HG03469 (cell line): ENCODE results near the gene ZNF384.

Source experiments
- ATAC-seq: cut with Tn5 transposase; IDR thresholded peaks from one replicate; pipeline ENCODE4 v1.9.1; 2021; ENCODE audit warnings: mild to moderate bottlenecking, moderate library complexity, moderate number of reproducible peaks; ENCODE audit not compliant: unreplicated experiment

Gene ZNF384

DNA sequence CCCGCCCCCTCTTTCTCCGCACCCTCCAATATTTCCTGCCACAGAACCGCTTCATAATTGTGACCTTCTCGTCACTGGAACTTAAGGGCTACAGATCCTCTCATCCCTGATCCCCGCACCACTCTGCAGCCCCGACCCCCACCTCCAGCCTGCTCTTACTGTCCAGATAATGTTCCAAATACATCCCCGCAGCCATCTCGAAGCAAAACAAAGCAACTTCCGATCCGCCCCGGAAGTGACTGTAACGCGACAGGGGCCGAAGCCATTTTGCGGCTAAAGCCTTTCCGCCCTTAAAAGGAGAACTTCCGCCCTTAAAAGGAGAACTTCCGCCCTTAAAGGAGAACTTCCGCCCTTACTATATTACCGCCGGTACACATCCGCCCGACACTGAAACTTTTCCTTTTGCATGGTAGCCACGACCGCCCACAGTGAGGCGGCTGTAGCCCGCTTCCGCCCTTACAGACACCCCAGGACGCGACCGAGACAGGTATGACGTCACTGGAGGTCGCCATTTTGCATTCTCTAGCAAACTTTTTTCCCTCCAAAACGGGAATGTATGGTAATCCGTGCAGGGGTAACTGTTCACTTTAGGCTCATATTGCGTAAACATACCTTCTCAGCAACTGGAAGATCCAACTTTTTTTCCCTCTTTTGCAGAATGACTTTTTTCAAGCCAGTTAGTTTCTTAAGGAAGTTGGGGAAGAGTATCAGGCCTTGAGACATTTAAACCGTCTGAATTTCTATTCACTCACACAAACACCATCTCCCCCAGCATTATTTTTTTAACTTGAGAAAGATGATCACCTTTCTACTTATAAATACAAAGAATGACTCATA lies 26.1 kb downstream of the ZNF384 start, which contains the start of gene ING4:
ING4 (minus strand) TSS at position 214 of the 837 bp plus-strand sequence; CDS start at position 196, 18 bp downstream.
- ATAC-seq, result peak; percentile 73

DNA sequence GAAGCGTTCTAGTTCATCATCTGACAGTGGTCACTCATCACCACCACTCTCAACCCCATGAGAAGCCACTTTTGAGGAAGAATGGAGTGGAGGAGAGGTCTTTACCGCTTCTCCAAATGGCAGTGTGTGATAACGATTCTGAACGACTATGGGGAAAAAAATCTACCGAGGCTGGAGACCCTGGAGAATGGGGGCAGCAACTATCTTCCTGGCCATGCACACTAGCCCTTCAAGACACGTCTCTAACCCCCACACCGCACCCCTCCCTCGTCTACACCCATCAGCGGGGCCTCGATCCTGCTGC lies 26.6 kb downstream of the ZNF384 start:
- no peak for ATAC-seq

DNA sequence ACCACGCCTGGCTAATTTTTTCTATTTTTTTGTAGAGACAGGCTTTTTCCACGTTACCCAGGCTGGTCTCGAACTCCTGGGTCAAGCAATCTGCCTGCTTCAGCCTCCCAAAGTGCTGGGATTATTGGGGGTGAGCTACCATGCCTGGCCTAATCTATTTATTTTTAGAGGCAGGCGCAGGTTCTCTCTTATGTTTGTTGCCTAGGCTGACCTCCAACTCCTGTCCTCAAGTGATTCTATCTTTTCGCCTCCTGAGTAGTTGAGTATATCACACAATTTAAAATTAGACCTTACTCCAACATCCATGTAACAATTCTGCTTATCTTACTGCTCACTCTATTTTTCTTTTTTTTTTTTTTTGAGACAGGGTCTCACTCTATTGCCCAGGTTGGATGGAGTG lies 35.2 kb downstream of the ZNF384 start:
- ATAC-seq, result no peak

DNA sequence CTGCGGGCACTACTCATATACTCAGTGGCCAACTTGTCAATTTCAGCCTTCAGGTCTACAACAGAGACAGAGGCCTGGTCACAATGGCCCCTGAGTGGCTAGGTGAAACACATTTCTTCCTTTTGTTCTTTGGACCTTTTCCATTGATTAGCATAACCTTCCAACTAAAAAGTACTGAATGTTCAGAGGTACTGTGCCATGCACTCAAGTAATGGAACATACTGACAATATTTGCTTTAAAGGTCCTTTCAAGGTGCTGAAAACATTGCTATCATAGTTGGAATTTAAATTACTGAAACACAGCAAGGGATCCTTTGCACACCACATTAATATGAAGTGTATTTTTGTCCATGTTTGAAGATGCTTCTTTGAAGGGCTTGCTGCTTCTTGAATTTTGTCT lies 35.8 kb downstream of the ZNF384 start:
- no peak for ATAC-seq

DNA sequence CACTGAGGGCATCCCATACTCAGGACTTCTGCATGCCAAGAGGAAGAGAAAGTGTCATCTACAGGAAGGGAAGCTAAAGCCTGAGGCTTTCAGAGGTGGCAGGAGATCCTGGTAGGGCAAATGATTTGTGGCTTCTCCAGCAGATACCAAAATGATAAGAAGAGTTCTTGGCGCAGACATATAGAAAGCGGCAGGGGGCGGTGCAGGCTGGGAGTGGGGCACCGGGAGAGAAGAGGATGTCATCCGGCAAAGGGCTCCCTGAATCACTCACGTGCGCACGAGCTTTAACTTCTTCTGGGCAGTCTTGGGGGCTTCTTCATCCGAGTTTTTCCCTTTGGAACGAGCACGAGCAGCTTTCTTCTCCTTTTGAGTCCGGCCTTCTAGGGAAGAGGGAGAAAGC lies 36.8 kb downstream of the ZNF384 start:
- no peak for ATAC-seq

DNA sequence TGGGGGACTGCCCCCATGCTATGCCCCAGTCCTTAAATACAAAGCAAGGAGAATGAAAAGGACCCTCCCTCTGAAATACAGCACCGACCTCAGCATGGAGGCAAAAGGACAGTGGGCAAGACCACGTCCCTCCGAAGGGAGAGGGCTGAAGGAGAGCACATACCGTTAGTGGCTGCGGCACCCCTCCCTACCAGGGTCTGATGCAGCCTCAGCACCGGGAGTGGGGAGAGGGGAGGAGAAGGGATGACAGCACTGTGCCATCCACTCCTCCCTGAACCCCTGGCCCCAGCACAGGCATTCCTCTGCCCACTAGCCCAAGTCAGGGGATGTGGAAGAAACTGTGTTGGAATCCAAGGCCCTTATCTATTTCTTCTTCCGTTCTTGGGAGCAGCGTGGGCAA lies 38.3 kb downstream of the ZNF384 start:
- ATAC-seq, result no peak

DNA sequence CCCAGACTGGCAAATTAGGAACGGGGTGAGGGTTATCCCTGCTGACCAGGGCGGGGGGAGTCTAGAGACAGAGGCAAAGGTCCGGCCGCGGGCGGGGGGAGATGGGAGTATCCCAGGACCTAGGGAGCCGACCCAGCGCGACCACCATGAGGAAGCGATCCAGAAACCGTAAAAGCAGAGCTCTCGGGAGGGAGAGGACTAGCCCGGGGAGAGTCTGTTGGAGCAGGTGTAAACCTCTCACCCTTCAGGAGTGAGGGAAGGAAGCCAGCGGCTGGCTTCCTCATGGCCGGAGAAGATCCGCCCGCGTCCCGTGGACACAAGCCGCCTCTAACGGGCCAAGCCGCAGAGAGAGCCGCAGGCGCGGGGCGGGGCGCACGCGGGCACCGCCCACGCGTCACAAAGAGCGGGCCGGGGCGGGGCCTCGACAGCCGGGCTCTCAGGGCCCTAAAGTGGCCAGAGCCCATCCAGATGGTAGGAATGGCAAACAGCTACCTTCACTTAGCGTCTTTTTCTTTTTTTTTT lies 42.0 kb downstream of the ZNF384 start, which contains the start of gene ACRBP:
ACRBP (minus strand) TSS at position 350 of the 522 bp plus-strand sequence; CDS start at position 284, 66 bp downstream.
- no peak for ATAC-seq

DNA sequence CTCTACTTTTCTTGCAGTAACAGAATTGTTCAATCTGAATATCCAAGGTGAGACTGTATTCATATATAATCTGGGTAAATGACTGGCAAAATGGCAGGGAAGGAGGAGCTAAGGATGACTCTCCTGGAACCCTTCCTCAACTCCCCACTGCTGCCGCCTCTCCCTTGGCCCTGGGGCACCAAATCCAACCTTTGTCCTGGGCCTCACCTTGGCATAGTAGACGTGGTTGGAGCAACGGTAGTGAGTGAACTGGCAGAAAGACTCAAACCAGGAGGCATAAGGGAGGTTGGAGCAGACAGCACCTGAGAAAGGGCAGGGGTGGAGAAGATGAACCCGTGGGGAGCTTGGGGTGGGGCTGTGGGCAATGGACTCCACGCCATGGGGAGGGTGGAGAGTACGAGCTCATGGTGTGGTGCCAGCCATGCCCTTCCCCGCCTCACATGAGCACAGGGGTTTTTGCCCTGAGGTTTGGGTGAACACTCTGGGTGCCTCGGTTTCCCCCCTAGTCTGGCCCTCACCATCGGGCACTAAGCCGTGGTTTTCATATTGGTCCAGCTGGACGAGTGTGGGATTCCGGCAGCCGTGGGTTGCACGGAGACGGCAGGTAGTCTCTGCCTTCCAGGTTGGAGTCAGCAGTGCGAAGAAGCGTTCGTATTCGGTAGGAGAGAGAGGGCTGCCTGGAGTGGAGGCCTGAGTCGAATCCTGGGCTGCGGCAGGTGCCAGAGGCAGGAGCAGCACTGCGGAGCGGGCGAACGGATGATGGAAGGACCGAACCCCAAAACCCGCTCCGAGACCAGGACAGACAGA lies 42.7 kb downstream of the ZNF384 start:
- ATAC-seq, result no peak

DNA sequence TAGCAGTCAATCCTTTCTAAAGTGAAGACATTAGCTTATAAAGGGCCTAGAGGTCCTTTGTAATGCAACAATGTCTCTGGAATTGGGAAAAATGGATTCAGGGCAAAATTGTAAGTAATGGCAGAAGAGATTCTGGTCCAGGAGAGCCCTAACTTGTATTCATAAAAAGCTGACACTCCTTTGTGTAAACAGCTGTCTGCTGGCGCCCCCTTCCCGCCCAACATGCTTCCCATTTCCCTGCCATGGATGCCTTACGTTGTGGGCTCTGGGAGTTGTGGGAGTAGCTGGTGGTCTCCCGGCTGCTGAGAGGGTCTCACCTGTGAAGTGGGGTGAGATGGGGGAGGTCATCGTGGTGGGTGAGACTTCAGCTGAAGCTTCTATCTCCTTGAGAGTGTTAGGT lies 44.3 kb downstream of the ZNF384 start:
- ATAC-seq, result no peak

DNA sequence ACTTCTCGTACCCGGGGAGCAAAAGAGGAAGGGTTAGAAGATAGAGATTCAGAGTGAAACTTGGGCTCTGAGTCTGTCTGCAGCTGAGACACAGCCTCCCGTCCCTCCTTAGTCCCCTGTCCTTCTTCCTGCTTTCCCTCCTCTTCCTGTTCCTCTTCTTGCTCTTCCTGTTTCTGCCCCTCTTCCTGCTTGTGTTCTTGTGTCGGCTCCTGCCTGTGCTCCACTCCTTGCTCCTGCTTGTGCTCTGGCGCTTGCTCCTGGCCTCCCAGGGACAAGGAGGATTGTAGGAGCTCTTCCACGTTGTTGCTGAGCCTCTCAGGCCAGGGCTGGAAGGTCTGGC lies 44.9 kb downstream of the ZNF384 start:
- no peak for ATAC-seq

DNA sequence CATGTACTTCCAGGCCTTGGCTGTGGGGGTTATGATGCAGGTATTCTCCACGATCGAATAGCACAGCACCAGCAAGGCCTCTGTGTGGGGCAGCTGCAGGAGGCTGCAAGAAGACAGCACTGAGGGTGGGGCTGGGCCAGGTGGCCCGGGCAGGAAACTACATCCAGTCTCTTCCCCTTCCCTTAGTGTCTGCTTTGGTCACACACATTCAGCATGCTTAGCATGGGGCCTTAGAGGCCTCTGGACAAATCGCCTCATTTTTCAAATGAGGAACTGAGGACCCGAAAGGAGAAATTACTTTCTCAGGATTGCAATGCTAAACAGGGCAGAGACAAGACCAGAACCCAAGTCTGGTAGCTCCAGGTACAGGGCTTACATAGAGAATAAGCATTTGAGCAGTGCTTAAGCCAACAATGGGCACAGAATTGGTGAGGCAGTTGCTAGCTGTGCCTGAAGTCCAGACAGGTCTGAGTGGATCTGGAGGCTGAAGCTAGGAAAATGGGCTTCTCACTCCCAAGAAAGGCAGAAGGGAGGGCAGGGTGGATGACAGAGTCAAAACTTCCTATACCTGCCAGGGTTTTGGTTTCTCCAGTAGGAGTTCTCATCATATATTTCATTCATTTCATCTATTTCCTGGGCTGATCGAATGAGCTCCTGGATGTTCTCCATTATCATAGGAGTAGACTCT lies 45.5 kb downstream of the ZNF384 start:
- no peak for ATAC-seq

DNA sequence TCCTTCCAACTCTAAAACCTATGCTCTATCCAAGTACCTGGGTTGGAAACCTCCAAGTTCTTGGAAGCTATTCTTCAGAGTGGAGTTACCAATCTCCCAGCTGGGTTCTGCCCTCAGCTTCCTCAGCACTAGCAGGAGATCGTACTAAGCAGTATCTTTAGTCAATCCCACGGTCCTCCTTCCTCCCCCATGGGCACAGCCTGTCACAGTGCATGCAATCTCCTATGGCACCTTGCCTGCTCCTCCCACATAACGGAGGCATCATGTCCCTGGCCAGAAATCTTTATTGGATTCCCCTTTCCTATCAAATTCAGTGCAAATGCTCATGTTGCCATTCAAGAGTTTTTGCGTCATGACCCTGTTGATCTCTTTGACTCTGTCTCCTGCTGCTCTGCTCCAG lies 48.0 kb downstream of the ZNF384 start:
- ATAC-seq, result no peak

DNA sequence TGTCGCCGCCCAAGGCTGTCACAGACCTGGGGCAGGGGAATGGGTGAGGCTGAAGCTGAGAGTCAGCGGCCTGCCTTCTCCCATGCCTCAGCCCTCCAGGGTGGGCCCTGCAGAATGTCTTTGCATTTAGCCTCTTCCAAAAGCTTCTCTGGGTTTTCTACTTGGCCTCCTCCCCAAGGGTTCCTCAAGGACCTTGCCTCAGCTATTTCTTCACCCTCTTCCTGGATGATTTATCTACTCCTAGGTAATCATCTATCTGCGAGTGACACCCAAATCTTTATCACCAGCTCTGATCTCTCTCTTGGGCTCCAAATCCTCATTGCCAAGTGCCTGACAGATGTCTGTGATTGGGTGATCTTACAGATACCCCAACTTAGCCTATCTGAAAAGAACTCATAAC lies 48.7 kb downstream of the ZNF384 start:
- no peak for ATAC-seq

DNA sequence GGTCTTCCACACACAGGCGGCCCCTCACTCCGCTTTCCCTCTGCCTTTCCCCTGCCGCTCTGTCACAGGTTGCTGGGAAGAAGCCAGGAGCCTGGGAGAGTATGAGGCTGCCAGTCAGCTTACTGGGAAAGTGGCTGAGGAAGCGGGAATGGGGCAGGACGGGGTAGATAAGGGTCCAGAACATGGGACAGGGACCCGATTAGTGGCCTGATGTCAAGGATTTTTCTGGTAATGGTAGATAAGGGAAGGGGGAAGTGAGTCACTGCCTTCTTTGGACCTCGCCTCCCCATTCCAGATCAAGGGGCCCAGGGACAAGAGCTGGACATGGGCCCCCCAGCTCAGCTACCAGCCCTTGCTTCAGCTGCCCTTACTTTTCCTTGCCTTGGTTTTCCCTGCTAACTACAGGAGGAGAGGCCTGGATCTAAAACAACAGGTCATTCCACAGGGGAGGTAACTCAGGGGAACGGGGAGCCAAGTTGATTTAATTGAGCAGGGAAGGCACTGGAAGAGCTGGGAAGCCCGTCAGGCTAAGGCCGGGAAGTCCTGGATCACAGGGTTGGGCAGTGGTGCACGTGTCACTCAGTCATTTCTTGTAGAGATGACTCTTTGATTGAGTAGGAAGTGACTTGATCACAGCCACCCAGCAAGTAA lies 49.9 kb downstream of the ZNF384 start:
- no peak for ATAC-seq

DNA sequence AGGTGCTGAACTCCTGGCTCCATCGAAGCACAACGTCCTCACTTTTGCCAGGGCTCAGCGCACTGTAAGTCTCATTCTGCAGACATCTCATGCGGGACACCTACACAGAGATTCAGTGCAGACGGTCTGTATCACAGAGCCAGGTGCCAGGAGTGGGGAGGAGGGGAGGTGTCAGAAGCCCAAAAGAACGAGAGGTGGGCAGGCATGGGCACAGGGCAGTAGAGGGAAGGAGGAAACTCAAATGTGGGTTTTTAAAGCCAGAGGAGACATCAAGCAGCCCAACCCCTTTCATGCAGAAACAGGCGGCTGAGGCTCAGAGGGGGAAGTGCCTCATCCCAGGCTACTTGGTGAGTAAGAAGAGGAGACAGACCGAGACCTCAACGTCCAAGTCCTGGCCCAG lies 50.9 kb downstream of the ZNF384 start:
- ATAC-seq, result no peak

DNA sequence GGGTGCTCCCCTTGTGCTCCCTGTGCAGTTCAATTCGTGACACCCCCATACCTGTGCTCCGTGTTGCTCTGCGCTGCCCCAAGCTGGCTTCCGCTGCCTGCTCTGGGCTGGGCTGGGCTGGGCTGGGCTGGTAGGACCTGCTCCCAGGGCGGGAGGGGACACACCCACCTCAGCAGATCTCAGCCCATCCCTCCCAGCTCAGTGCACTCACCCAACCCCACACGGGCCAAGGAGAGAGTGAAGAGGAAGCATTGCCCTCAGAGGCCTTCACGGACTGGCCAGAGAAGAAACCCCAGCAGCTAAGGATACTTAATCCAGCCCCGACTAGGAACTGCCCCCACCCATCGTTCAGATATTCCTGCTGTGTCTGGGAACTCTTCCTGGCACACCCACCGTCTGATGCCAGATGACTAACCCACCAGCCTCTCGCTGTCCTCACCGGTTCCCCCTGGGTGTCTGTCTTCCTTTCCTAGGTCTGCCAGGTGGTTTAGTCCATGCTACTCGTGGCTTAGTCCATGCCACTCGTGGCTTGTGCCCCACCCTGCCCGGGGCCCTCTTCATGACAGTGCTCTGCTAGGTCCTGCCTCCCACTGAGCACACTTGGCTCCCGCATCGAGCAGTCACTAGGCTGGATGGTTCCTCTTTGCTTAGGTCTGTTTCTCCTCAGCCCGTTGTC lies 53.2 kb downstream of the ZNF384 start, which contains the start of gene LPAR5:
LPAR5 (minus strand) TSS at position 104 of the 676 bp plus-strand sequence. CDS start 14,711 bp downstream, outside the sequence.
- no peak for ATAC-seq

DNA sequence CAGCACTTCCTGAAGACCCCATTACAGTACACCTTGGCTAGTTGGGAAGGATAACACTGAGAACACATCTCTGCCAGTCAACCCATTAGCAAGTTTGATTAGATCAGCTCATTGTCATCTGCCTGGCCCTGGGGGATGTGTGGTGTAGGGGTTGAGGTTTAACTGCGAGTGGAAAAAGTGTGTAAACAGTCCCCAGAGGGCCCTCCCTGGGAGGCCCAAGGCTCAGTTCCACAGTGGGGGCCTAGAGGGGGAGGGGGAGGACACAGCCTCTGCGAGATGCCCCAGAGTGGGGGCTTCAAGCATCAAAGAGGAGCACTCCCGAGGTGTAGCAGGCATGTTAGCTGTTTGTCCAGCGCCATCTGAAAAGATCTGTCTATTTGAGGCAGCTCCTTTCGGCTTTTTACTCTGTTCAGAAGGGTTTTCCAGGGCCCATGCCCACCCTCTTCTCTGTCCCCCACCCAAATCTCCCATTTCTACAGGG lies 53.8 kb downstream of the ZNF384 start:
- no peak for ATAC-seq

DNA sequence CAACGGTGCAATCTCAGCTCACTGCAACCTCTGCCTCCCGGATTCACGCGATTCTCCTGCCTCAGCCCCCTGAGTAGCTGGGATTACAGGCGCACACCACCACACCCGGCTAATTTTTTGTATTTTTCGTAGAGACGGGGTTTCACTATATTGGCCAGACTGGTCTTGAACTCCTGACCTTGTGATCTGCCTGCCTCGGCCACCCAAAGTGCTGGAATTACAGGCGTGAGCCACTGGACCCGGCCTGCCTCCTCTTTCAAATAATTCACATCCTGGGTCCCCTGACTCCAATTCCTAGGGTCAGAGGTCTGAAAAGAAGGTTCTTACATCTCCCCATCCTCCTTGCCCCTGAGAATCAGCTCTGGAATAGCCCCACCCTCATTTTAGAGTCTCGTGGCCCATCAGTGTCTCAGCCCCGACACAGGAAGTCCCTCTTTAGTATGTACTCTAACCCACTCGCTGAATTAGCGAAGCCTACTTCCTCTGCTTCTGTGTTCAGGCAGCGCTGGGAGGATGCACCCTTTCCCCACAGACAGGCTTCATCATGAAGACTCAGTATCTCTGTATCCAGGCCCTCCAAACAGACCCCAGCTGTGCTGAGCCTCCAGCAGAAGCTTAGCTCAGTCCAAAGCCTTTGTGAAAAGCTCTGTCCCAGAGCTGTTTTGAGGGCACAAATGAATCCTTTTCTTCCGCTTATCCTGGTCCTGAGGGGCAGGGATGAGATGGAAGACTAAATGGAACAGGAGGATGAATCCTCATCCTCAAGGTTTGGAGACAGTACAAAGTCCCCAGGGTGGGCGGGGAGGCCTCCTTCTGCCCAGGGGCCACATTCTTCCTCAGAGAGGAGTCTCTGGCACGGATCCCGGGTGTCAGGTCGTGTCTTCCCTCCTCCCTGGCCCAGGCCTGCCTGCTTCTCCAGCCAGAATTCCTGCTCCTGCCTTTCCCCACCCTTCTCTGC lies 56.9 kb downstream of the ZNF384 start:
- ATAC-seq, result no peak

DNA sequence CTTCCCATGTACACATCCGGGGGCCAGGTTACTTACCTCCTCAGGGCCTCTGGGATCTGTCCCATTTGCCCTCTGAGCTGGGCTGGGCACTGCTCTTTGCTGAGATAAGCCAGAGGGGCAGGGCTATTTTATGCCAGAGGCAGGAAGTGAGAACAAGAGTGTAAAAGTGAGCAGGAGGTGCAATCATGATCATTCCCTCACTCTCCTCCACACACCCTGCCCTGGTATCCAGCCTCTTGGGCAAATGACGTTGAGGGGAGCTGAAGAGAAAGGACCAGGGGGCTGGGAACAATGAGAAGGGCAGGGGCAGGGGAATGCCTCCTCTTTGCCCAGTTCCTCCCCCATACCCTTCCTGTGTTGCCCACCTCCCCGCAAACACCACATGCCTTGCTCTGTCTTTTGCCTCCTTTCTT lies 57.6 kb downstream of the ZNF384 start:
- no peak for ATAC-seq
